G401 (cell line): Measurements from ENCODE around the gene TUBB3. TPM values are rescaled to one million over a fixed set of nuclear protein-coding genes. Genes with fewer than 3 reads are reported as not detected.
A peak's percentile ranks its signal among the peaks of the same experiment; 100 is the strongest.
"Not testable (repeated sequence)": the region's sequence is repeated elsewhere in the genome, so short reads cannot be mapped to it uniquely, and the experiment has no call there.

Experiments
- DNase-seq: peaks from one replicate; pipeline ENCODE4 v3.0.0-alpha.2; 2015; ENCODE audit warnings: low spot score
- in situ Hi-C: cut with HindIII; loops from 2 replicates; pipeline ENCODE4 v1.10.0; 2016; ENCODE audit warnings: low sequenced_read_pairs, mixed read lengths
- total RNA-seq: library from RNA; depleted of rRNA; stranded (reverse); fragments of >200 nt; shearing (Covaris generic); gene quantifications from 2 replicates; pipeline ENCODE4 v1.2.3, GENCODE V29; 2014

The TUBB3 gene
- total RNA-seq, 1 experiment from 2014 or later: 266 TPM

GRCh38 chr16:89956505-89957215 lies 33.5 kb downstream of the TUBB3 start:
- in situ Hi-C loops: no loop called here
- no peak for DNase-seq

DNA sequence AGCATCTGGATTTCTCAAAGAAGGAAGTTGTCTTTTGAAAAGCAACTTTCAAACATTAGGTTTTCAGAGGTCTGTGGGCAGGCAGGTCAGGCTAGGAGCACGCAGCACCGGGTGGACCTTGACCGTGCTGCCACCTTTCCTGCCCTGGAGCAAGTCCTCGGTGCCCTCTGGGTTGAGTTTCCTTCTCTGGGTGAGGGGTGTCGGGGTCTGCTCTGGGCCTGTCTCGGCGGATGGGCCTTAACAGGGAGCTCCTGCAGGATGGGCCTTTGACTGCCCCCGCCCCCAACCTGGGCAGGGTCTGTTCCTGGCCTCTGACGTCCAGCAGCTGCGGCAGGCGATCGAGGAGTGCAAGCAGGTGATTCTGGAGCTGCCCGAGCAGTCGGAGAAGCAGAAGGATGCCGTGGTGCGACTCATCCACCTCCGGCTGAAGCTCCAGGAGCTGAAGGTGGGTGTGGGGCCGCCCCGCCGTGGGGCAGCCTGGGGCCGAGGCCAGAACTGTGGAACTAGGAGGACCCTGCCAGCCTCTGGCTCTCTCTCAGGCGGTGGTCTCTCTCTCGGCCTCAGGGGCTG lies 34.2 kb downstream of the TUBB3 start:
- no peak for DNase-seq
- in situ Hi-C loops: no loop called here

GRCh38 chr16:89958068-89958467 lies 34.9 kb downstream of the TUBB3 start:
- peak; percentile 51 for DNase-seq
- in situ Hi-C loops: no loop called here

DNA sequence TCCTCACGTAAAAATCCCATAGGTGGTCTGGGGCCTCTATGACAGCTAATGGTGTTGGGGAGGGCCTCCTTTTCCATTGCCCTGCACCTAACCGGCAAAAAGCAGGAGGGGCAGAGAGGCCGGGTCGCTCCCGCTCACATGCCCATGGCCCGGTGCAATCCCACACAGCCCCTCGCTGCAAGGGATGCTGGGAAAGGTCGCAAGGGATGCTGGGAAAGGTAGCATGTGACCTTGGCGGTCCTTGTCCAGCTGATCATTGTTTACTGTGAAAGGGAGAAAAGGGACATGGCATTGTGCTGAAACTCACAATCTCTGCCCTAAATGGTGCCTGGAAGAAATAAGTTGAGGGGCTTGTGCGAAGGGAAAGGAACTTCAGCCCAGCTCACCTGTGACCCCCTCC lies 35.5 kb downstream of the TUBB3 start:
- in situ Hi-C loops: no loop called here
- no peak for DNase-seq

DNA sequence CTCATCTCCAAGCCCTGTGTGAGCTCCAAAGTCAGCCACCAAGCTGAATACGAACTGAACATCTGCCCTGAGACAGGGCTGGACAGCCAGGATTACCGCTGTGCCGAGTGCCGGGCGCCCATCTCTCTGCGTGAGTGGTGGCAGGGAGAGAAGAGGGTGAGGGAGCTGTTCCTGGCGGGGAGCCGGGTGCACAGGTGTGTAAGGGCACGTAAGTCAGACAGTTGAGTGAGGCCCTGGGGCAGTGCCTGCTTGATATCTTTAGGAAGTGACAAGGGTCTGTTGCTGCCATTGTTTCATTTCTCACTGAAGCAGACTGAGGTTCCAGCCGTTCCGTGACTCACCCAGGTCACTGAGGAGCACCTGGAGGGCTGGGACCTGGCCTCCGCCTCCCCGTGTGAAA lies 37.8 kb downstream of the TUBB3 start:
- no peak for DNase-seq
- in situ Hi-C loops: no loop called here

DNA sequence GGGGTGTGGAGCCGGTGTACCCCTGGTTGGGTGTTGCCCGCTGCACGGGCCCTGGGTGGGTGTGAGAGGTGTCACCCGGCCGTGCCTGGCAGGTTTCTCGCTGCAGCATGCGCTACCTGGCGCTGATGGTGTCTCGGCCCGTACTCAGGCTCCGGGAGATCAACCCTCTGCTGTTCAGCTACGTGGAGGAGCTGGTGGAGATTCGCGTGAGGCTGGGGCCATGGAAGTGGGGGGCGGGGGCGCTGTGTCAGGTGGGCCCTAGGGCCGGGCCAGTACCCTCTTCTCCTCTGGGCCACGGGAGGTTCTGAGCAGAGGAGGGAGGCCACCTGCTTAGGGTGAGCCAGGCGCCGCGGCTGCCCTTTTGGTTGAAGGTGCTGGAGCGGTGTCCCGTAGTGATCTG lies 38.8 kb downstream of the TUBB3 start:
- DNase-seq: no peak
- in situ Hi-C loops: no loop called here

- DNase-seq: no peak
- in situ Hi-C loops: no loop called here
Observed at GRCh38 chr16:89962754-89963498, 39.8 kb downstream of the TUBB3 start.

DNA sequence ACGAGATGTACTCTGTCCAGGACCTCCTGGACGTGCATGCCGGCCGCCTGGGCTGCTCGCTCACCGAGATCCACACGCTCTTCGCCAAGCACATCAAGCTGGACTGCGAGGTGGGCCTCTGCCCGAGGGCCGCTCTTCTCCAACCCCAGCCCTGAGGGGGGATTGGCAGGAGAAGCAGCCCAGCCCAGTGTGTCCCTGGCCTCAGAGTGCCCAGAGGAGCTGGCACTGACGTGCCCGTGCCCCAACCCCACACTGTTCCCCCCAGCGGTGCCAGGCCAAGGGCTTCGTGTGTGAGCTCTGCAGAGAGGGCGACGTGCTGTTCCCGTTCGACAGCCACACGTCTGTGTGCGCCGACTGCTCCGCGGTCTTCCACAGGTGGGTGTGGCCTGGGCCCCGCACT lies 41.1 kb downstream of the TUBB3 start:
- DNase-seq: no peak
- in situ Hi-C loops: no loop called here

DNA sequence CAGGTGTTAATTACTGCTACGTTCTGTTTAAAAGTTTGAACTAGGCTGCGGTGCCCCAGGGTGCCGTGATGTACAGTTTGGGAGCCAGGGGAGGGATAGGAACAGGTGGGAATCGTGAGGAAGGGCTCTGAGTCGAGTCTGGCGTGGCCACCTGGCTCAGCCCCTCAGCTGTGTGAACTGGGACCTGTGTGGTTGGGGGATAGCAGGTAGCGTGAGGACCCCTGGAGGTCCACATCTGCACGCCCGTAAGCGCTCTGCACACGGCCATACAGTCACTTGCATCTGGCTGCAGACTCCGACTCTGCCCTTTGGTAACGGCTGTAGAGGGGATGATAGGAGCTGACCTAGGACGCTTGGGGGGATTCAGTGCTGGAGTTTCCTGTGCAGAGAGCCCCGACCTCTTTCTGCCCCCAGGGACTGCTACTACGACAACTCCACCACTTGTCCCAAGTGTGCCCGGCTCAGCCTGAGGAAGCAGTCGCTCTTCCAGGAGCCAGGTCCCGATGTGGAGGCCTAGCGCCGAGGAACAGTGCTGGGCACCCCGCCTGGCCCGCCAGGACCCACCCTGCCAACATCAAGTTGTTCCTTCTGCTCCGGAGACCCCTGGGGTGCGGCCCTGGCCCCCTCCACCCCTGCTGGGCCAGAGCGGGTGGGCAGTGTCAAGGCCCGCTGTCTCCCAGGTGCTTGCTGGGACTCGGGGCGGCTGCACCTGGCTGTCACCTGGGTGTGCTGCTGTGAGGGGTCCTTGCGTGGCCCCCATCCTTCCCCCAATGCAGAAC lies 42.5 kb downstream of the TUBB3 start:
- no peak for DNase-seq
- in situ Hi-C loops: no loop called here

DNA sequence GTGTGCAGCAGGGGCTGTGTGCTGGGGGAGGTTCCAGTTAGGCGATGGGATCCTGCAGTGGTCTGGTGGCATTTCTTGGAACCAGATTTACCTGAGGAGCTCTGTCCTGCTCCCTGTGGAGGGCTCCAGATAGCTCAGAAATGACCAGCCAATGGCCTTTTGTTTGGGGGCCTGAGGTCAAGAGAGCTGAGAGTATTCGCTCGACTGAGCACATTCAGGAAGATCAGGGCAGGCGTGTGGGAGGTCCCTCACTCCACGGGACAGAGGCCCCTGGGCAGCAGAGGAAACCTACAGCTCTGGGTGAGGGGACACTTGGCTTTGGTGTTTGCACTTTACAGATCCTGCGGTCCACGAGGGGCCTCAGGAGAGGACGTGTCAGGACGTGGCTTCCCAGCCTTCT lies 43.6 kb downstream of the TUBB3 start:
- DNase-seq: no peak

GRCh38 chr16:89967436-89967835 lies 44.3 kb downstream of the TUBB3 start:
- in situ Hi-C loops, DNase-seq: not testable (repeated sequence)

More for the DNA sequence above, 43.6 kb downstream of the TUBB3 start:
- in situ Hi-C loops: no loop called here

GRCh38 chr16:89968074-89968473 lies 44.9 kb downstream of the TUBB3 start:
- in situ Hi-C loops, DNase-seq: not testable (repeated sequence)

- in situ Hi-C loops: no loop called here
- DNase-seq: no peak
Observed at GRCh38 chr16:89969741-89970410, 46.7 kb downstream of the TUBB3 start.

GRCh38 chr16:89971495-89972243 lies 48.5 kb downstream of the TUBB3 start:
- in situ Hi-C loops: no loop called here
- DNase-seq: no peak

GRCh38 chr16:89972244-89973234 lies 49.4 kb downstream of the TUBB3 start:
- in situ Hi-C loops: no loop called here

DNA sequence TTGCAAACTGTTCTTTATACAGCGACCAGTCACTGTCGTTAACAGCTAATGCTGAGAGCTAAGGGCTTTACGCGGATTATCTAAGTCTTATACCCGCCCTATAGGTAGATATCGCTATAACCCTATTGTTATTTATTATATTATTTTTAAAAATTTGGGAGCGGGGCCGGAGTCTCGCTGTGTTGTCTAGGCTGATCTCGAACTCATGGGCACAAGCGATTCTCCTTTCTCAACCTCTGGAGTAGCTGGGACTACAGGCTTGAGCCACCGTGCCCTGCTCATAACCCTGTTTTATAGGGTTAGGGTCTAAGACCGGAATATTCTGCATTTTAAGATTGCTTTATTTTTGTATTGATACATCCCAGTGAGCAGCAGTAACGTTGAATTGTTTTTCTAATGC lies 50.1 kb downstream of the TUBB3 start:
- DNase-seq: no peak
- in situ Hi-C loops: no loop called here

More at GRCh38 chr16:89972244-89973234, 49.4 kb downstream of the TUBB3 start:
- DNase-seq: peak; percentile 88

DNA sequence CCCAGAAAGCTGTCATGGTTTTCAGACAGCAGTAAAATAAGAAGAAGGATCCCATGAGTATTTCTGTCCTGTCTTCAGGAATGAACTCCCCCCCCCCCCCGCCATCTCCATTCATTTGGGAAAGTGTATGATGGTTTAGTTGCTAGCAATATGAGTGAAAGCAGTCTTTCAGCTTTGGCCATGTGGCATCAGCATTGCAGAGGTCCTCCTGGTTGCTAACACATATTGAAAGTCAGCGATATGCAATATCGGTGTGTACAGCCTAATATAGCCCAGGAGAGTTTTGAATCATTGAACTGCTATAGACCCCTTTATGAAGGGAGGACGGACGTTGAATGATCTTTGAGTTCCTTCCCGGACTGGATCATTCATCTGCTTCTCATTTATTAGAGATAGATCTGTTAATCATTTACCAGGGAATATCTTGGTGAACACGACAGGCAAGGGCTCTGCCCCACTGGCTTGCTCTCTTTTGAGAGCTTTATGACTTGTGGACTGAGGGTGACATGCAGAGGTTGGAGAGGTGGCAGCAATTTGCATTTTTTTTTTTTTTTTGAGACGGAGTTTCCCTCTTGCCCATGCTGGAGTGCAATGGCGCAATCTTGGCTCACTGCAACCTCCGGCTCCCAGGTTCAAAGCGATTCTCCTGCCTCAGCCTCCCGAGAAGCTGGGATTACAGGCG lies 50.7 kb downstream of the TUBB3 start:
- in situ Hi-C loops: no loop called here
- DNase-seq: no peak
